HG03571 (cell line): Measurements from ENCODE around the gene HAGH.
"Not testable (repeated sequence)": the region's sequence is repeated elsewhere in the genome, so short reads cannot be mapped to it uniquely, and the experiment has no call there.

Source experiments
- ATAC-seq: cut with Tn5 transposase; IDR thresholded peaks from one replicate; pipeline ENCODE4 v1.9.1; 2021; ENCODE audit not compliant: unreplicated experiment

Gene HAGH

DNA sequence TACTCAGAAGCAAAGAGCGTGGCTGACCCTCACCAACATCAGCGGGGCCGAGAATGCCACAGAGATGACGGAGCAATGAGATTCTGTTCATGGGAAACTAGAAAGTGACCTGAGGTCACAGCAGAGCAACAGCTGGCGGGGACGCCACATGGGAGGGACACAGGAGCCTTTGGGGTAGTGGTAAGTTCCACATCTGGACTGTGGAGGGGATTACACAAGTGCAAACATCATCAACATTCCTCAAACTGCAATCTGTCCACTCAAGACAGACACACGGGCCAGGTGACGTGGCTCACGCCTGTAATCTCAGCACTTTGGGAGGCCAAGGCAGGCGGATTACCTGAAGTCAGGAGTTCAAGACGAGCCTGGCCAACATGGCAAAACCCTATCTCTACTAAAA, 11.2 kb downstream of the HAGH start:
- no peak for ATAC-seq

DNA sequence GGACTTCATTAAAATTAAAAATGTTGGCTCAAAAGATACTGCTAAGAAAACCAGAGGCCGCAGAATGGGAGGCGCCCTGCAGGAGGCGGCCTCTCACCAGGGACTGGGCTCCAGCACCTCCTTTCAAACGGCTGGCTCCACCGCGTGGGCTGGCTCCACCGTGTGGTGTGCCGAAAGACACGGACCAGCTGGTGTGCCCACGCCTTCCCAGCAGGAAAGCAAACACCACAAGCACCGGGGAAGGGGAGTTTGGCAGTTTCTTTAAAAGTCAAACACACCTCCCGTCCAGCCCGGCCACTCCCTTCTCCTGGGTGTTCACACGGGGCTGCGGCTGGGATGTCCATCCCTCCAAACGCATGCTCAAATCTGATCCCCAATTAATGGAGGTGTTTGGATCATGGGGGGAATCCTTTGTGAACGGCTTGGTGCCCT, 13.9 kb downstream of the HAGH start:
- no peak for ATAC-seq

DNA sequence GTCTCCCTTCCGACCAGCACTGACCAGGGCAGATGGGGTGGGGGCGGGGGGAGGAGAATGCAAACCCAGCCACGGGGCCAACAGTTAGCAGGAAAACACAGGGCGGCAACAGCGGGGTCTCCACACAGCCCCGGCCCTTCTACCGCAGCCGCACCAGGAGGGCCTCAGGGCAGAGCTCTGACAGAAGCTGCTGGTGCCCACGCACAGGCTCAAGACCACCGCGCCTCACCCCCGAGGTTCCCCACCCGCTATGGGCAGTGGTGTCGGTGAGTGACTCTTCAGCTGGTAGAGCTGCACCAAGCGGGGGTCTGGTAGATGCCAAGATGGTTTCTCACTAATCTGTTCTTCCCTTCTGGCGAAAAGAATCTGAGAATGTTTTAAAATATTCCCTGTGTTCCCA, 16.1 kb downstream of the HAGH start:
- no peak for ATAC-seq

DNA sequence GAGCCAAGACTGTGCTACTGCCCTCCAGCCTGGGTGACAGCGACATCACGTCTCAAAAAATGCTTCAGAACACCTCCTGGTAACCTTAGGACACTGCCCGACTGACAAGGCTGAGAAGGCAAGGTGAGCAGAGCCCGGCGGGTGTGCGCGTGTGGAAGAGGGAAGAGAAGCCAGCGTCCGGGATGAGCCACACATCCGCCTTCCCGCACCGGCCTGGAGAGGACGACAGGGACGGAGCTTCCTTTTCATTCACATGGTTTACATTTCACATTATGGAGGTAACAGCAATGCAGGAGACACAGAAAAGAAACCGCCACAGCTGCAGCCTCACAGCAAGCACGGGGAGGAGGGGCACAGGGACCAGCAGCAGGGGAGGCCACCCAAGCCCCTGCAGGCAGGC, 16.5 kb downstream of the HAGH start:
- ATAC-seq, result no peak

DNA sequence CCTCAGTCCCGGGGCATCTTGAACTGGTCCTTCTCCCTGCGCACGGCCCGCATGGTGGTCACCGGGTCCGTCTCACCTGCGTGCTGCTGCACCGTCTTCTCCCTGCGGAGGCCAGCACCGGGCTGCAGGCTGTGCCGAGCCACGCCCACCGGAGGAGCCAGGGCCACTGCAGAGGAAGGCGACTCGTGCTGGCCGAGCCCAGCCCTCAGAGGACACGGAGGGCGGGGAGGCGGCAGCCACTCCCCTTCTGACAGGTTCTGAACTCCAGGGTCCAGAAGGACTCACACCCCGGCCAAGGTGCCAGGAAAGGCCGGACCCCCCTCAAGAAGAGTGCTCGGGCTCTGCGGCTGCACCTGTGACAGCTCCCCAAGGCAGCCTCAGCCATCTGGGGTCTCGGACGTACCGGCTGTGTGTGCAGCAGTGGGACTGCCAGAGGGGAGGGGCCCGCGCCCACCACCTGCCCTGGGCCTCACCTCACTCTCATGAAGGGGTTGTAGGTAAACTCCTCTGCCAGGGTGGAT, 17.3 kb downstream of the HAGH start:
- no peak for ATAC-seq

DNA sequence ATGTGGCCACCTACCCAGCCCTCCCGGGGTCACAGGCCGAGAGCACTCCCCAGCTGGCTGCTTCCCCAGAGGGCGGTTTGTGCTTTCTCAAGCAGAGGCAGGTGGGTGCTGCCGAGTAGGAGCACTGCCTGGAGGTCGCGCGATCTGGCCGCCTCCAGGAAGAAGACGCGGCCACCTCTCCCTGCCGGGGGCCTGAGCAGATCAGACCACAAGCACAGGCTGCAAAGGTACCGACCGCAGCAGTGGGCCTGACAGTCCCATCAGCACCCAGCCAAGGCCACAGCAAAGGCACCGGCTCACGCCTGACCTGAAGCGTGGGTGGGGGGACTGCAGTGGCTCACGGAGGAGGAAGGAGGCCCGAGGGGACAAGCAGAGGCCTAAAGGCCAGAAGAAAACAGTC, 17.9 kb downstream of the HAGH start:
- ATAC-seq, result no peak

DNA sequence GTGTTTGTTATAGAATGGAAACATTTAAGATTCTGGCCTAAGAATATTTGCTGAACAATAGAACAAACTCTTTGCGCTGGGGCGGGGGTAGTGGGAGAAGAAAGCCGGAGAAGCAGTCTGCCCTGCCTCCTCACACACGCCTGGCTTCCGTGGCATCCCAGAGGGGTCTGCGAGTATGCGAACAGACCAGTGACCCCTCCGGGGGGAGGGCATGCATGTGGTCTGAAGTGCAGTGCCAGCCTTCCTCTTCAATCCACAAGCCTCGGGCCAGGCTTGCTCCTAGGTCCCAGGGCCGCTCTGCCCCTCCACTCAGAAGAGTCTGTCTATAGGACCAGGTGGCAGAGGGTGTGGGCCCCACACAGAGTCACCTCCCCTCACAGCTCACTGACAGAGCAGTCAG, 19.0 kb downstream of the HAGH start:
- no peak for ATAC-seq

DNA sequence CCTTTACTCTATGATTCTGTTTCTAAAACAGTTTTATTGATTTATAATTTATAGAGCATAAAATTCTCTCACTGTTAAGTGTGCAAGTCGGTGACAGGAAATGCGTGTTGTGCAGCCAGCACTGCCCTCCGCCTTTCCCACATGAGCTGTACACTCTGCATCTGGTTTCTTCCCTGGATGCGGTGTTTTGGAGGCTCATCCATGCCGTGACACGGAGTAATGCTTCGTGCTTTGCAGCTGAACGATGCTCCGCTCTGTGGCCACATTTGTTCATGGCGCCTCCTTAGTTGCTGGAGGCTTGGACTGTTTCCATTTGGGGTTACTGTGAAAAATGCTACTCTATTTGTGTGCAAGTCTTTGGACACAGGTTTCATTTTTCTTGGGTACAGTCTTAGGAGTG, 25.9 kb downstream of the HAGH start:
- ATAC-seq, result no peak

DNA sequence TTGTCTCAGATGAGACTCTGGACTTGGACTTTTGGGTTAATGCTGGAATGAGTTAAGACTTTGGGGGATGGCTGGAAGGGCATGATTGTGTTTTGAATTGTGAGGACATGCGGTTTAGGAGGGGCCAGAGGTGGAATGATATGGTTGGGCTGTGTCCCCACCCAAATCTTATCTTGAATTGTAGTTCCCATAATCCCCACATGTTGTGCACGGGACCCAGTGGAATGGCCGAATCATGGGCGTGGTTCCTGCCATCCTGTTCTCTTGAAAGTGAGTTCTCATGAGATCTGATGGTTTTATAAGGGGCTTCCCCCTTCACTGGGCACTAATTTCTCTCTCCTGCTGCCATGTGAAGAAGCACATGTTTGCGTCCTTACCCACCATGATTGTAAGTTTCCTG, 27.4 kb downstream of the HAGH start:
- not testable (repeated sequence) for ATAC-seq

DNA sequence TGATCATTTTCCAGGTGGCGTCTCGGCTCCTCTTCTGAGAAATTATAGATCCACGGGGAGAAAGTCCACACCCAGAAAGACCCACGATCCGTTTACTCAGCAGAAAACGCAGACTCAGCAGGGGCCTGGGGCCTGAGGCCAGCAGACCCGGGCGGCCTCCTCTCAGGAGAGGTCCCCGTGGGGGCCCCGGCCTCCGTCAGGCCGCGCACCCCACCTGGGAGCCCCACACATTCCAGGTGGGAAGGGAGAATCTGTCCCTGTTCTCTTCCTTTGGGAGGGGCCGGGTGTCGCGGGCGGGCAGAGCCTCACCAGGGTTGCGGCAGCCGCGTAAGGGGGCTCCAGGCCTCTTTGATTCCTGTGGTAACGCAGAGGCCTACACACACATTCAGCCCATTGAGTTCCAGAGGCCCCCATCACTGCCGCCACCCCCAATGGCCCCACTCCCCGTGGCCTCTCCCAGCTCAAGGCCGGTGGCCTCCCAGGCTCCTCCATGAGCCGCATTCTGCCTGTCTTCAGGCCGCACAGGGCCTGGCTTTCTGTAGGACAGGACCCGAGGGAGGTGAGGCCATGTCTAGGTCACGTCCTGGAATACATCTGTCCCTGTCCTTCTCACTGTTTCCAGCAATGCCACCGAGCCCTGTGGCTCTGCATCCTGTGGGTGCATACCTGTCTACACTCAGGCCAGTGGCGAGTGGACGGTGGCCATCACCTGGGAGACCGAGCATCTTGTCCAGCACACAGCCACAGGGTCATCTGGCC, 31.5 kb downstream of the HAGH start:
- ATAC-seq, result no peak

DNA sequence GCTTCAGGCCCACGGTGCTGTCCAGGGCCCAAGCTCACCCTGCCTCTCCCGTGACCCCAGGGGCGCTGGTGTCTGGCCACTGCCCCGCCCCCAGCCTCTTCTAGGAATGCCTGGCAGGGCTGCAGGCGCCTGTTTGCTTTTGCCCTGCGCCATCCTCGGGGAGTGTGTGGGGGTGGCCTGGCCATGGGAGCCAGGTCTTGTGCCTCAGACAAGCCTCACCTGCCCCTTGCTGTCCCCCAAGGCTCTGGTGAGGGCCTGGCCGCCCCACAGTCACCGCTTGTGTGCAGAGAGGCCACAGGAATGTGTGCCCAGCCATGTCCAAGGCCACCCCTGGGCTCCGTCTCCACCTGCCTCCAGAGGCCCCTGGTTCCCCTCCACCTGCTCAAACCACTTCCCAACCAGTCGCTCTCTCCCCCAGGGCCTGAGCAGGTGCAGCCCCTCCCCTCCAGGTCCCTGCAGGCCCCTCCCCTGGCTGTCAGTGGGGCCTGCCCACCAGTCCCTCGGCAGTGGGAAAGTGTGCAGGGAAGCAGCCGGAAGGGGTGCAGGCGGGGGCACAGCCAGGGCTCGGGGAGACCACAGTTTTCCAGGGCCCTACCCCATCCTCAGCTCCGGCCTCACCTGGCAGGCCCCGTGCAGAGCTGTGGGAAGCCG, 32.3 kb downstream of the HAGH start:
- ATAC-seq, result no peak

DNA sequence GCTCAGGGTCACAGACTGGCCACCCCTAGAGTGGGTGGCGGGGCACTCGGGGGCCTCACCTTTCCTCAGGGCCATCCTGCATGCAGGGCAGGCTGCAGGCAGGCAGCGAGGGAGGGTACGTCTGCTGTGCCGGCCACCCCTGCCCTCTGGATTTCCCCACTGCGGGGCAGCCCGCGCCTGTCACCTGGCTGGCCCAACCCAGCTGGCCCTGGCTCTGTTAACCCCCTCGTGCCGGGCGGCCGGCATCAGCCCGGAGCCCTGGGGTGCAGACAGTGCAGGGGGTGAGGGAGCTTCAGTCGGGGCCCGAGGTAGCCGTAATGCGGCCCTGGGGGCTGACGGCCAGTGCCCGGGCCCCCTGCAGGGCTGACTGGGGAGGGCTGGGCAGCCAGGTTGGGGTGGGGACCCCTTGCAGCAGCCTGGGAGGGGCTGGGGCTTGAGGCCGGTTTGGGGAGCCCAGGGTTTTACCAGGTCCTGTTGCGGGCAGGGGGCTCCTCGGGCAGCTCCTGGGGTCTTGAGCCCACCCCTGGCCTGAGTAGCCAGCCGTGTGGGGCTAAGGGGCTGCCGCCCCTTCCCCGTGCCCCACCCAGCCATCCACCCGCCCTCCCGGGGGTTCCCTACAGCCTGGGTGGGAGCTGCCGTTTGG, 32.9 kb downstream of the HAGH start, which contains the start of gene IGFALS:
TSS of gene IGFALS (minus strand) at position 128 of the 643 bp plus-strand sequence. CDS start at position 75, 53 bp downstream.
- no peak for ATAC-seq

DNA sequence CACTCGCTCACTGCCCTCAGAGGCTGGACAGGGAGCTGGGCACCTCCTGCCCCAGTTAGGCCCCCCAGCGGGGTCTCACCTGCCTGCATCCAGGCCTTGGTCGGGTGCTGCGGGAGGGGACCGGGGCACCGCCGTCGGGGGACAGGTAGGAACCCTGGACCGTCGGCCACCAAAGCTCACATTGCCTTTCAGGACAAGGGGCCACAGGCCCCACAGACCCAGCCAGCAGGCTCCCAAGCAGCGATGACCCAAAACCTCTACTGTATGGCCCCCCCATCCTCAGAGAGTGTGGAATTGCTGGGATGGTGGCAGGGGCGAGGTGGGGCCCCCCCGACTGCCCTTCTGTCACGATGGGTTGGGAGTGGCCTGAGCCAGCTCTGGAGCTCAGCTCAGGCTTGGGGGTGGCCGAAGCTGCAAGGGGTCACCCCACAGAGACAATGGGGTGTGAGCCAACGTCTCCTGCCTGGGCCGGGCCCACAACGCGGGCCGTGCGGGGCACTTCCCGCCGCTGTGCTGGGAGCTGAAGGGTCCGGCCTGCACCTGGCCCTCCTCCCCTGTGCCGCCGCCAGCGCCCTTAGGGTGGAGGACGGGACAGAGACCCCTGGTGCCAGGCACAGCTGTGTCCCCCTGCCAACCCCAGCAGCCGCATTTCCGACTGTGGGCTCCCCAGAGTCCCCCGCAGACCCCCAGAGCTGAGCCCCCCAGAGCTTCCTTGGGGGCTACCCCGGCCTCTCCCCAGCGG, 33.6 kb downstream of the HAGH start:
- ATAC-seq, result no peak

DNA sequence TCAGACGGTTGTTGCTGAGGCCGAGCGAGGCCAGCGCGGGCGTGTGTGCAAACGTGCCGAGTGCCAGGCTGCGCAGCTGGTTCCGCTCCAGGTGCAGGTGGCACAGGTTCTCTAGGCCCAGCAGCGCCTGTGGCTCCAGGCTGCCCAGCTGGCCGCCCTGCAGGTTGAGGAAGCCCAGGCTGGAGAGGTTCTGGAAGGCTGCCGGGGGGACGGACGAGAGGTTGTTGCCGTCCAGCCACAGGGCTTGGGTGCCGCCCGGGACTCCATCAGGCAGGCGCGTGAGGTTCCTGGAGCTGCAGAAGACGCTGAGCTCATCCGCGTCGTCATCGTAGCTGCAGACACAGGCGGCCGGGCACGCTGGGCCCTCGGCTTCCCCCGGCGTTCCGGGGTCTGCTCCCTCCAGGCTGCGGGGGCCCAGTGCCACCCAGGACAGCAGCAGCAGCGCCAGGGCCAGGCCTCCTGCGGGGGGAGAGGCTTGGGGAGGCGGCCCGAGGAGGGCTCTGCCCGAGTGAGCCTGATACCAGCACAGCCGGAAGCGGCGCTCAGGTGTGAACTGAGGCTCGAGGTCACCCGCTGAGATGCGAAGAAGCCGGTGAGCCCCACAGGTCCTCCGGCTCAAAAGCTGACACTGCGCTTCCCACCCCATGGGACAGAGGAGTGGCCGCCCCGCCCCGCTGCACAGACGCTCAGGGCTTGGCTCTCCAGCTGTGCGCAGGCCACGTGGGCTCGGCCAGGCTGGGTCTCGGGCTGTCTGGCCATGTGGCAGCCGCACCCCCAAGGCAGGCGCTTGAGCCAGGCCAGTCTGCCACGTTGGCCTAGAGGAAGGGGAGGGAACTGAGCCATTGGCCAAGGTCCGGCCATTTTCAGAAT, 34.4 kb downstream of the HAGH start:
- ATAC-seq, result no peak

DNA sequence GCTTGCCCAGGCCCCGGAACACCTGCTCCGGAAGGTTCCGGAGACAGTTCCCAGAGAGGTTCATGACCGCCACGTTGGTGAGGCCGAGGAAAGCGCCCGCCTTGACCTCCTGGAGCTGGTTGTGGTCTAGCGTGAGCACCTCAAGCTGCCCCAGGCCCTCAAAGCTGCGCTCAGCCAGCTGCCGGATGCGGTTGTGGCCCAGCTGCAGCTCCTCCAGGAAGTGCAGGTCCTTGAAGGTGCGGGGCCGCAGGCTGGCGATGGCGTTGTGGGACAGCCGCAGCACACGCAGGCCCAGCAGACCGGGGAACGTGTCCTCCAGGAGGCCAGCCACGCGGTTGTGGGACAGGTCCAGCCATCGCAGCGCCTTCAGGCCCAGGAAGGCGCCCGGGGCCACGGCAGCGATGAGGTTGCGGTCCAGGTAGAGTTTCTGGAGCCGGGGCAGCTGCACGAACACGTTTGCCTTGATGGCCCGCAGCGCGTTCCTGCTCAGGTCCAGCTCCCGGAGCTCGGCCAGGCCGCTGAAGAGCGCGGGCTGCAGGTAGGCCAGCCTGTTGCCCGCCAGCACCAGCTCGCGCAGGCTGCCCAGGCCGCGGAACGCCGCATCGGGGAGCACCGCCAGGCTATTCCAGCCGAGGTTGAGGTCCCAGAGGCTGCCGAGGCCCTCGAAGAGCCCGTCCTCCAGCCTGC, 35.2 kb downstream of the HAGH start:
- no peak for ATAC-seq

DNA sequence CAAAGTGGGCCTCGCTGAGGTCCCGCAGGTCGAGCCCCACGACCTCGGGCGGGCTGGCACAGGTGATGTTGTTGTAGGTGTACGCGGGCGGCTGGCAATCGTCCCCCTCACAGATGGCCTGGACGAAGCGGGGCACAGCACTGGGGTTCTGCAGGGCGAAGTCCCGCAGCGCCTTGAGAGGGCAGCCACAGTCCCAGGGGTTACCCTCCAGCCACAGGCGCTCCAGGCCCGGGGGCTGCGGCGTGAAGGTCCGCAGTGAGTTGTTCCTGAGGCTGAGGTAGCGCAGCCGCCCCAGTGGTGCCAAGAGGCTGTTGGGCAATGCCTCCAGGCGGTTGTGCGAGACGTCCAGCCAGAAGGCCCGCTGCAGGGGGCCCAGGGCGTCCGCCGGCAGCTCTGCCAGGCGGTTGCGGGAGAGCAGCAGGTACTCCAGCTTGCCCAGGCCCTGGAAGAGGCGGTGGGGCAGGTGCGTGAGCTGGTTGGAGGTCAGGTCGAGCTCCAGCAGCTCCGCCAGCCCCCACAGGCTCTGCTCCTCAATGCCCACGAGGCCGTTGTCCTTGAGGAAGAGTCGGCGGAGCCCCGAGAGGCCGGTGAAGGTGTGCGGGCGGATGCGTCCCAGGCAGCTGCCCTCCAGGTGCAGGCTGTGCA, 35.9 kb downstream of the HAGH start:
- no peak for ATAC-seq

DNA sequence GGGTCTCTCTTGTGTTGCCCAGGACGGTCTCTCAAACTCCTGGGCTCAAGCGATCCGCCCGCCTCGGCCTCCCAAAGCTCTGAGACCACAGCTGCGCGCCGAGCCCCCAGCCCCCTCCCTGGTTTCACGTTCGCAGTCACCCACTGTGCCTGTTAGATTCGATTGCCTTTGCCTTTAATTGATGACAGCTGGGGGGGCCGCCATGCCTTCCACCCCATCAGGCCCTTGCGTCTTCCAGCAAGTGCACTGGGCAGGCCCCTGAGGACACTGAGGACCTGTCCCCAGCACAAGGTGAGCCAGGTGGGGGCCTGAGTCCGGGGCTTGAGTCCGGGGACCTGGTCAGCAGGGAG, 36.4 kb downstream of the HAGH start:
- no peak for ATAC-seq

DNA sequence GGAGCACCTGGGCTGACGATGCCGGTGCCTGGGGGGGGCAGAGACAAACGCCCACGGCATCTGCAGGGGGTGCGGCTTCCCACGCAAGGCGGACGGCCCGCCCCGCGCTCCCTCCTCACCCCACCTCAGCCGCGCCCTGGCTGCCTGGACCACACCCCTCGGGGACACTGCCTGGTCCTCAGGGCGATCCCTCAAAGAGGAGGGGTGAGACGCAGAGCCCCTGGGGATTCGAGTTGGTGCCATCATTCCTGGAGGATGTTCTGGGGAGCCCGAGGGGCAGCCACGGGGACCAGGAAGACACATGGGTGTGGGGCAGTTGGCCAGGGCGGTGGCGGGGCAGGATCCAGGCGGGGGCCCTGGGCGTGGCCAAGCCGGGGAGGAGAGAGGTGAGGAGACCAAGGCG, 37.0 kb downstream of the HAGH start:
- ATAC-seq, result no peak

DNA sequence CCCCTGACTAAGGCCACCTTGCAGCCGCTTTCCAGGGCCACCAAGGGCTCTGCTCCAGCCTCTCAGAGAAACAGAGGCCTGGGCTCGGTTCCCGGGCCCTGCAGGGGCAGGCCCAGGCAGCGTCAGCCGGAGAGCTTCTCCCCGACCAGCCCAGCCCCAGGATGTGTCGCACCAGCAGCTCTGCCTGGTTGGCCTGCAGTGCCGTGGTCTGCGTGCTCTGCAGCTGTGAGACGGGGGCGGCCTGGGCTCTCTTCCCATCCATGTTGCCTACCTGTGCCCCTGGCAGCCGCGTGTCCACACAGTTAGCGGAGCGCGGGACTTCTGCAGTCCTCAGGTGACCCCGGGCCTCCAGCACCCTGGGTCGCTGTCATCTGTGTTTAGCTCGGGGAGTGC, 37.9 kb downstream of the HAGH start:
- ATAC-seq, result no peak
